ENCODE data around the gene DPH1.
"Not testable (repeated sequence)": the region's sequence is repeated elsewhere in the genome, so short reads cannot be mapped to it uniquely, and the experiment has no call there.

The DPH1 gene

GRCh38 chr17:2008332-2009126, 21.4 kb upstream of the DPH1 start:
- no peak for DNase-seq

- DNase-seq: no peak
Measured at GRCh38 chr17:2009737-2010136, 20.2 kb upstream of the DPH1 start.

- DNase-seq: no peak
Measured at GRCh38 chr17:2011411-2012371, 18.3 kb upstream of the DPH1 start.

- no peak for DNase-seq
Measured at GRCh38 chr17:2012499-2012898, 17.5 kb upstream of the DPH1 start.

- not testable (repeated sequence) for DNase-seq
Measured at GRCh38 chr17:2013220-2013993, 16.5 kb upstream of the DPH1 start.

DNA sequence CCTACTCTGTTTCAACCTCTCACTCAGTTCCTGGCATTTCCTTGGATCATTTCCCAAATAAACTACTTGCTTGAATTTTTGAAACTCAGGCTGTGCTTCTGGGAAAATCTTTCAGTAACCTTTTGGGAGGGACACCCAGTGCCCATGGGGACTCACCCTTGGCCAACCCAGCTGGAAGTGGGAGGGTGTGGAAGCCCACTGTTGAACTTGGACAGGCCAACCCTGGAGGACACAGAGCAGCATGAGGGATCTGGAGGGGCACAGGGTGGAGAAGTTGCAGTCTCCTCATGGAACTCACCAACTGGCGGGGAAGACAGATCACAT, 16.0 kb upstream of the DPH1 start:
- no peak for DNase-seq

GRCh38 chr17:2015314-2015713, 14.6 kb upstream of the DPH1 start:
- DNase-seq: no peak

DNA sequence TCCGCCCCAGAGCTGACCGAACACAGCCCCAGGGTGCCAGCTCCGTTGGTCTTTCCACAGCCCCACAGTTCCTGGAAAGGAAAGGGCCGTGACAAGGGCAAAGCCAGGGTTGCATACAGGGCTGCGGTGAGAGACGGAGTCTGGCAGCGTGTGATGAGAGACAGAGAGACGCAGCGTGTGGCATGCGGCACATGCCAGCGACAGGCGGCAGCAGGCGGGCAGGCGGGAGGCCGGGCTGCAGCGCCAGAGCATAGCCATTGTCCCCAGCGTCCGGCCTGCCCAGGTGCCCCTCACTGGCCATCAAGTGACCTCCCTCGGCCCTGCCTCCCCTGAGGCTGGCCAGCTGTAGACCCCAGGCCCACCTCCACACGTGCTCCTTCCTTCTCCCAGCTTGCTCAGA, 13.5 kb upstream of the DPH1 start:
- no peak for DNase-seq

DNA sequence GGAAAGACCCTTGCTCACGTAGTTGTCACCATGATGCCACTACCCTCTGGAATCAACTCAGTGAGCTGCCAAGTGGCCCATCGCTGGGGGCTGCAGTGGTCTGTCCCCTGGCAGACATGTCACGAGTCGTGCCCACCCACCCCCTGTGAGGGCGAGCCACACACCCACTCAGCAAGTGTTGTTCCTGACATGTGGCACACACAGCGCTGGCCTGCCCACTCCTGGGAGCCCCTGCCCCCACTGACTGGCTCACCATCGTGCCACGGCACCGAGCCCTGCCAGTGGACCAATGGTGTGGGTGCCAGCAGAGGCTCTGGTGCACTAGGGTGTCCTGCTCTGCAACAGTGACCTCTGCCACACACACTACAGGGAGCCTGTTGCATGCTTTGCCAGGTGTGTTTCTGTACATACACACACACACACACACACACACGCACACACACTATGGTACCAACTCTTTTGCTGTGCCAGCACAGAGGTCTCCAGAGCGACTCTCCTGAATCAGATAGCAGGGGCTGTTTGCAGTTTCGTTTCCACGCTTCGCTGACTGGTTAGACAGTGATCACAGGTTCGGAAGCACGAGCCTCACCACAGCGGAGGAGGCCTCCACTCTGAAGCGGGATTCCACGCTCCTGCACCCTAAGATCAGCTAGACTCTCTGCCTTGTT, 12.5 kb upstream of the DPH1 start:
- no peak for DNase-seq

DNA sequence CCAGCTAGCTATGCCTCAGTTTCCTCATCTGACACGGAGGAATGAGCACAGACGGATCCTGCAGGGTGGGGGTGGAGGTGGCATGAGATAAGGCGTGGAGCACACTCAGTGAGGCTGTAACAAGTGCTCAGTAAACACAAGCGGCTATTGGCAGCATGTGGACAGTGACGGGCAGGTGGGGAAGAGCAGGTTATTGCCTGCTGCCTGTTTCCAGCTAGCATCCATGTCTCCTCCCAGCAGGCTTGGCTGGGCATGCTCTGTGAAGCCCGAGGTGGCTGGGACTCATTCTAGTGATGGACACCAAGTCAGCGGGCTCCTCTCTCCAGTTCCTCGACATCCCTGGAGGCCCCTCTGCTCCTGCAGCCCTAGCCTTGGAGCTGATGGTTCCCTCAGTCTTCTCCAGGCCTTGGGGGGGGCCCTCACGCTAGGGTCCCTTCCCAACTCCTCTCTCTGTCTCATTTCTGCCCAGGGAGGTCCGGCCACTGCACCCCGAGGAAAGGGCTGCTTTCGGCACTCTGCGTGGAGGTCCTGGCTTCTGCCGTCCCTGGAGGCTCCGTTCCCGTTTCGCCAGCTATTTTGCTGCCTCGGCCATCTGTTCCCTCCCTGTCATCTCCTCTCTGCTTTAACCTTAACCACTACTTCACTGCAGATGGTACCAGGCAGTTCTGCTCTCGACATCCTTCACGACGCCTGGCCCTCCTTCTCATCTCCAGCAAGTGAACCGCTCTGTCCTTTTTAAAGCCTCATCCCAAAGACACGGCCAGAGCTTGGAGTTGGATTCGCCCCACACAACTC, 11.0 kb upstream of the DPH1 start:
- DNase-seq: no peak

DNA sequence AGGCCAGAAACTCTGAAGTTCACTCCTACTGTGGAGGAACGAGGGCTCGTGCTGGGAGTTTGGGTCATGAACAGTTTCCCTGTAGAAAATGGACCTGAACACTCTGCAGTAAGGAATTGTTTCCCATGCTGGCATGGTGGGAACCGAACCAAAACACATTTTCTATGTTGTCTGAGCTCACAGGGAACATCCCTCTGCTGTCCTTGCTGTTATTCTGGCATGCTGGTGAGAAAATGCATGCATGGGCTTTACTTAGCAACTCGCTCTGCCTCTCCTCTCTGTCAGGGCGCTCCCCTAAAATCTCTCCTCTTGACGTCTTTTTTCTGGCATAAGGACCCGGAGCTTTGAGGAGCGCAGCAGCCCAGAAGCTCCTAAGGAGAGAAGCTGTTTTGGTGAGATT, 10.2 kb upstream of the DPH1 start:
- DNase-seq: no peak

DNA sequence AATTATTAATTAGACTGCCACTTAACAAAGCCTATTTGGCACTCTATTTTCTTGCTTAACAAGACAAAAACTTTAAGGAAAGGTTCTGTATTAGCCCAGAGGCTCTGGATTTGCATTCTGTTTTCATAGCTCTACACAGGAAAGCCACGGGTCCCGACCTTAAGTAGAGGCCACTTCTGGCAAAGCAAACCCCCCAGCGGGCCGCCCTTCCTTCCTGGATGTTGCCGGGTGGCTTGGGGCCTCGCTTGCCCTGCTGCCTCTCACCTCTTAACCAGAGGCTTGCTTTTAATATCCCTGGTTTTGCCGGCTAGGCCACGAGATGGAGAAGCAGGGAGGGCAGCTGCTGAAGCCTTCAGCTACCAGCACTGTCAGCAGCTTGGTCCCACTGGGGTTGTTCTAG, 9.2 kb upstream of the DPH1 start:
- DNase-seq: no peak

GRCh38 chr17:2022647-2023240, 7.2 kb upstream of the DPH1 start:
- no peak for DNase-seq

DNA sequence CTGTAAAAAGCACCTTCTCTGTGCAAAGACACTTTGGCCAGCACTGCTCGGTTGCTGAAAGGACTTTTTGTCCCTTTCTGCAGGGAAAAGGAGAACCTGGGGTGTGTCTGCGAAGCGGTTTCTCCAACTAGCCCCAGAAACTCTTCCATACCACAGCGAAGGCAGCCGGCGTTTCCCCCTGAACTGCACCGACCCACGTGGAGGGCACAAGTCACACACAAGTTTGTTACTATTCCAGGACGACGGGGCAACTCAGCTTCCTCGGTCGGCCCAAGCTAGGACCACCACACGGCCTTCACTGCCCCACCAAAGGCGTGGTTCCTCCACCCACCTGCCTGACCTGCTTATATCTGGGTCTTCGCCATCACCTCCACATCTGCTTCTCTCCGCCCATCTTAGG, 6.7 kb upstream of the DPH1 start:
- DNase-seq: no peak

- DNase-seq: peak; percentile 28
Measured at GRCh38 chr17:2023692-2024571, 6.0 kb upstream of the DPH1 start.

DNA sequence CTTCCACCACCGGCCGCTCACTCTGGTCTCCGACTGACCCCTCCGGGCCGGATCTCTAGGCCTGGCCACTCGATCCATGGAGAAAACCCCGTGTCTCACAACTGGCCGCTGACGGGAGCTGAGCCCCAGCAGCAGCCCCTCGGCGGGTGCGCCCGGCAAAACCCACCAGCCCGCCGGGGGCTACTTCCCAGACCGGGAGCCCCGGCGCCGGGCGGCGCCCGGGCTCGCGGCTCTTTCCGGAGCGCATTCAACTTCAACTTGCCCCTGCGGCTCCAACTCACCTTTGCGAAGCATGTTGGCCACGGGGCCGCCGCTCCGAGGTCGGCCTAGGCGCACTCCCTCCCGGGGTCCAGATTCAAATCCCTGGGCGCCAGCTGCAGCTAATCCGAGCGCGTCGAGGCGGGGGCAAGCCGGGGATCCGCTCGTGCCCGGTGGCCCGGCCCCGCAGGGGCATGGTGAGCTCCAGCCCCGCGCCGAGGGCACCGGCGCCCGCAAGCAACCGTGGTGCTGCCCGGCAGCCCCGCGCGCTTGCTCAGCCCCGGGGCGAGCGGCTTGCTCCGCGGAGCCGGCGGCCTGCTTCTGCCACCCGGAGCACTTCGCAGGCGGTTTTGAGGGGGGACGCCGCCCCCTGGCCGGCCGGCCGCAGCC, 5.3 kb upstream of the DPH1 start:
- DNase-seq: no peak

DNA sequence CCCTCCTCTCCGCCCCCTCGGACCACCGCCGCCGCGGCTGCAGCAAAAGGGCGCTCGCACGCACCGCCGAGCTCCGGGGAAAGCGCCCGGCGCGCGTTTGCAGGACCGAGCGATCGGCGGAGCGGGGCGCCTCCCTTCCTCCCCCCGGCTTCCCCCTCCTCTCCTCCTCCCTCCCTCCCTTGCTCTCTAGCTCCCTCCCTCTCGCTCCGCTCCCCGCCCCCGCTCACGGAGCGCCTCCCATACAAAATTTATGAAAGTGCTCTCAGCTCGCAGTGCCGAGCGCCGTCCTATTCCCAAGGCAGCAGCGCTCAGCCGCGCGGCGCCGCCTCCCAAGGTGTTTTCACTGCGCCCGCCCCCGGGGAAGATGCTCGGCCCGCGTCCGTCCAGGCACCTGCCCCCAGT, 4.7 kb upstream of the DPH1 start, which contains the start of gene RTN4RL1:
RTN4RL1 (minus strand) TSS at position 115 of the 402 bp plus-strand sequence. CDS start 469 bp downstream, outside the sequence.
- peak; percentile 66 for DNase-seq

DNA sequence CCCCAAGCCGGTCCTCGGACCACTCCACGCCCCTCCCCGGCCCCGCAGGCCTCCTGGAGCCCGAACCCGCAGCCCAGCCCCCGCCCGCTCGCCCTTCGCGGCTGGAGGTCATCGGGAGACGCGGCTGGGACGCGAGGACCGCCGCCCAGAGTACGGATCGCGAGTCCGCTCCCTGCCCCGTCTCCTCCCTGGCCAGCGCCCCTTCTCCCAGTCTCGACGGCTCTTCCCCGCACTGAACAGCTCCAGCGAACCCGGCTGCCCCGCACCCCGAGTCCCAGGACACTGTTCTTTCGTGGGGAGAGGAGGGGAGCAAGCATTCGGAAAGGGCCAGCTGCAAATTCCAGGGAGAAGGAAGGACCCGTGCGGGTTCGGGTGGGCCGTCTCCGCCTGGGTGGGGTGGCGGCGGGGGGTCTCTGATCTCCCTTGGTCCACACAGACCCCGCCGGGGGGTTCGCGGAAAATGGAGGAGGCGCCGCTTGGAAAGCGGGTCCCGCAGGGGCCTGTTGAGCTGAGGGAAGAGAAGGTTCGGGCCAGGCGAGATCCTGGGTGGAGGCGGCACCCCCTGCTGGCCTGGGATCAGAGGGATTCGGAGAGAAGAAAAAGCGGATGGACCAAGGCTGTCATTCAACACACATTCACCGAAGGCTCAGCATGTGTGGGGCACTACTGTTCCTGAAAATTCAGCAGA, 4.2 kb upstream of the DPH1 start:
- DNase-seq: no peak
